PFSK-1 (cell line): Measurements from ENCODE around the gene RPS19BP1.

Experiments
- FOXP2 ChIP-seq: optimal IDR thresholded peaks from 2 replicates; pipeline ENCODE3; 2011; ENCODE audit warnings: borderline replicate concordance, control low read depth, inconsistent platforms; ENCODE audit not compliant: insufficient read depth; ENCODE audit errors: extremely low read length, extremely low read depth
- POLR2AphosphoS5 ChIP-seq: IDR thresholded peaks from 2 replicates; pipeline ENCODE4 v1.6.1; 2012; ENCODE audit warnings: low read depth, mild to moderate bottlenecking, control low read depth, low read length, moderate library complexity
- REST ChIP-seq, 2 experiments: IDR thresholded peaks; 2 replicates each; pipeline versions ENCODE4 v1.6.1 to v1.8.0; 2011 to 2012; ENCODE audit warnings: low read depth in 2 of 2, low read length in 2 of 2, control low read depth in 1 of 2, inconsistent platforms in 1 of 2, mild to moderate bottlenecking in 1 of 2, moderate library complexity in 1 of 2; ENCODE audit not compliant: insufficient read depth in 1 of 2
- SIN3A ChIP-seq: IDR thresholded peaks from 2 replicates; pipeline ENCODE4 v1.6.1; 2012; ENCODE audit warnings: mild to moderate bottlenecking, low read length, moderate library complexity, borderline replicate concordance; ENCODE audit not compliant: insufficient read depth
- TAF1 ChIP-seq: IDR thresholded peaks from 2 replicates; pipeline ENCODE4 v1.6.1; 2012; ENCODE audit warnings: low read length, control low read depth, borderline replicate concordance; ENCODE audit not compliant: insufficient read depth

Gene RPS19BP1

GRCh38 chr22:39528681-39529486, 3.7 kb downstream of the RPS19BP1 start:
- TF ChIP-seq FOXP2 (peak; percentile 99), POLR2AphosphoS5 (no peak)

GRCh38 chr22:39528080-39528661, 4.4 kb downstream of the RPS19BP1 start:
- TF ChIP-seq POLR2AphosphoS5 (no peak), TAF1 (no peak), SIN3A (no peak), FOXP2 (no peak), REST (IDR thresholded peaks at IDR 0.05; ENCODE audit: insufficient read depth in 1 of 2, low read depth in 2 of 2, low read length in 2 of 2) (no peak)

- no peak for TF ChIP-seq TAF1
- no peak for TF ChIP-seq FOXP2
- no peak for TF ChIP-seq REST (IDR thresholded peaks at IDR 0.05; ENCODE audit: insufficient read depth in 1 of 2, low read depth in 2 of 2, low read length in 2 of 2)
- no peak for TF ChIP-seq SIN3A
- no peak for TF ChIP-seq POLR2AphosphoS5
Observed at GRCh38 chr22:39527481-39527961, 5.0 kb downstream of the RPS19BP1 start.

- TF ChIP-seq REST (IDR thresholded peaks at IDR 0.05; ENCODE audit: insufficient read depth in 1 of 2, low read depth in 2 of 2, low read length in 2 of 2), result no peak
- TF ChIP-seq FOXP2, result no peak
- TF ChIP-seq SIN3A, result no peak
- TF ChIP-seq POLR2AphosphoS5, result peak; percentile 19; the same call in 1 of the 2 replicates
Observed at GRCh38 chr22:39526736-39527171, 5.8 kb downstream of the RPS19BP1 start.

- TF ChIP-seq SIN3A (no peak), TAF1 (no peak), REST (IDR thresholded peaks at IDR 0.05; ENCODE audit: insufficient read depth in 1 of 2, low read depth in 2 of 2, low read length in 2 of 2) (no peak), POLR2AphosphoS5 (no peak), FOXP2 (no peak)
Observed at GRCh38 chr22:39525658-39525975, 6.9 kb downstream of the RPS19BP1 start.
